PFSK-1 (cell line): ENCODE data around the gene SLC6A13.

Experiments used
- FOXP2 ChIP-seq: optimal IDR thresholded peaks from 2 replicates; pipeline ENCODE3; 2011; ENCODE audit warnings: borderline replicate concordance, control low read depth, inconsistent platforms; ENCODE audit not compliant: insufficient read depth; ENCODE audit errors: extremely low read length, extremely low read depth
- POLR2AphosphoS5 ChIP-seq: IDR thresholded peaks from 2 replicates; pipeline ENCODE4 v1.6.1; 2012; ENCODE audit warnings: low read depth, mild to moderate bottlenecking, control low read depth, low read length, moderate library complexity
- SIN3A ChIP-seq: IDR thresholded peaks from 2 replicates; pipeline ENCODE4 v1.6.1; 2012; ENCODE audit warnings: mild to moderate bottlenecking, low read length, moderate library complexity, borderline replicate concordance; ENCODE audit not compliant: insufficient read depth
- TAF1 ChIP-seq: IDR thresholded peaks from 2 replicates; pipeline ENCODE4 v1.6.1; 2012; ENCODE audit warnings: low read length, control low read depth, borderline replicate concordance; ENCODE audit not compliant: insufficient read depth
- TF ChIP-seq, protein P1 (sequence below), 2 experiments: IDR thresholded peaks; 2 replicates each; pipeline versions ENCODE4 v1.6.1 to v1.8.0; 2011 to 2012; ENCODE audit warnings: low read depth in 2 of 2, low read length in 2 of 2, control low read depth in 1 of 2, inconsistent platforms in 1 of 2, mild to moderate bottlenecking in 1 of 2, moderate library complexity in 1 of 2; ENCODE audit not compliant: insufficient read depth in 1 of 2

Gene SLC6A13

DNA sequence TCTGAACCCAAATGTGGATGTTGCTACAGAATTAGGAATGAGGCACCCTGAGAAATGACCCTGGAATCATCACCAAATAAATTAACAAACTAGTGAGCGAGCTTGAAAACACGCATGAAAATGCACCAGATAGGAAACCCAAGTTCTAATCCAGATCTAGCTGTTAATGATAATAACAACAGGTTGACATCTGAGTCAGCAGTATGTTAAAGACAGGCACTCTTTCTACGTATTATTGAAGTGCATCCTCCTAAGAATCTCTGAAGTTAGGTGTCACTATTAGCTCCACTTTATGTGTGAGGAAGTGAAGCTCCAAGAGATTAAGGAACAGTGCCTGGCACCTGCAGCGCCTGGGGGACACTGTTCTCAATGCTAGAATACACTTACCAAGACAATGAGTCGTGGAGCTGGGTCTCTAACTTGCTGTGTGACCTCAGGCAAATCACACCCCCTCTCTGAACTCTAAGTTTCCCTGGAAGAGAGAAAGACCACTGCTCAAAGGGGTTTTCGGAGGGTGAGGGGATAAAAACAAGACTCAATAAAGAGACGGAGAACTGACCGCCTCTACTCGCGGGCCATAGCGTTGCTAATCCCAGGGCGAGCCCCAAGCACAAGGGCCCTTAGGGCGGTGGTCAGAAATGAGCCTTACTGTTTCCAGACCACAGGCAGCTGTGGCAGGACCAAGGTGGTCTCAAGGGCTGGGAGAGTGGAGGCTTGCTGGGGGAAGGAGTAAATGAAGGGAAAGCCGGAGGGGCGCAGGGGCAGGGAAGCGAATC, 50.8 kb downstream of the SLC6A13 start:
- TF ChIP-seq POLR2AphosphoS5 (no peak), SIN3A (no peak), FOXP2 (no peak), TAF1 (no peak)
- TF ChIP-seq, protein P1, sequence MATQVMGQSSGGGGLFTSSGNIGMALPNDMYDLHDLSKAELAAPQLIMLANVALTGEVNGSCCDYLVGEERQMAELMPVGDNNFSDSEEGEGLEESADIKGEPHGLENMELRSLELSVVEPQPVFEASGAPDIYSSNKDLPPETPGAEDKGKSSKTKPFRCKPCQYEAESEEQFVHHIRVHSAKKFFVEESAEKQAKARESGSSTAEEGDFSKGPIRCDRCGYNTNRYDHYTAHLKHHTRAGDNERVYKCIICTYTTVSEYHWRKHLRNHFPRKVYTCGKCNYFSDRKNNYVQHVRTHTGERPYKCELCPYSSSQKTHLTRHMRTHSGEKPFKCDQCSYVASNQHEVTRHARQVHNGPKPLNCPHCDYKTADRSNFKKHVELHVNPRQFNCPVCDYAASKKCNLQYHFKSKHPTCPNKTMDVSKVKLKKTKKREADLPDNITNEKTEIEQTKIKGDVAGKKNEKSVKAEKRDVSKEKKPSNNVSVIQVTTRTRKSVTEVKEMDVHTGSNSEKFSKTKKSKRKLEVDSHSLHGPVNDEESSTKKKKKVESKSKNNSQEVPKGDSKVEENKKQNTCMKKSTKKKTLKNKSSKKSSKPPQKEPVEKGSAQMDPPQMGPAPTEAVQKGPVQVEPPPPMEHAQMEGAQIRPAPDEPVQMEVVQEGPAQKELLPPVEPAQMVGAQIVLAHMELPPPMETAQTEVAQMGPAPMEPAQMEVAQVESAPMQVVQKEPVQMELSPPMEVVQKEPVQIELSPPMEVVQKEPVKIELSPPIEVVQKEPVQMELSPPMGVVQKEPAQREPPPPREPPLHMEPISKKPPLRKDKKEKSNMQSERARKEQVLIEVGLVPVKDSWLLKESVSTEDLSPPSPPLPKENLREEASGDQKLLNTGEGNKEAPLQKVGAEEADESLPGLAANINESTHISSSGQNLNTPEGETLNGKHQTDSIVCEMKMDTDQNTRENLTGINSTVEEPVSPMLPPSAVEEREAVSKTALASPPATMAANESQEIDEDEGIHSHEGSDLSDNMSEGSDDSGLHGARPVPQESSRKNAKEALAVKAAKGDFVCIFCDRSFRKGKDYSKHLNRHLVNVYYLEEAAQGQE (IDR thresholded peaks at IDR 0.05; ENCODE audit: insufficient read depth in 1 of 2, low read depth in 2 of 2, low read length in 2 of 2), result no peak

DNA sequence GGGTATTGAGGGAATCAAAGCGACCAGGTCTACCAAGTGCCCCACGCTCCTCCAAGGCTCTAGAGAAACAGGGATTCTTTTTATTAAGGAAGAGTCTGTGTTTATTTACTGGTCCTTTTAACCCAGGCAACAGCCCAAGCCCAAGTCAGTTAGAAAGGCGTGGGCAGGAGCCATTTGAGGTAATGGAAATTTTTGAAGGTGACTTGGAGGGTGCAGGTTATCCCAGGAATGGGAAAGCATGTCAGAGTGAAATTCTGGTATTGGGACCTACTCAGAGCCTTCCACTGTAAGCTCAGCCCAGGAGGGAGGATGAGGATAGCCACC, 51.5 kb downstream of the SLC6A13 start:
- TF ChIP-seq SIN3A (no peak), POLR2AphosphoS5 (no peak), FOXP2 (no peak), TAF1 (no peak)
- TF ChIP-seq, protein P1 (IDR thresholded peaks at IDR 0.05; ENCODE audit: insufficient read depth in 1 of 2, low read depth in 2 of 2, low read length in 2 of 2), result no peak

DNA sequence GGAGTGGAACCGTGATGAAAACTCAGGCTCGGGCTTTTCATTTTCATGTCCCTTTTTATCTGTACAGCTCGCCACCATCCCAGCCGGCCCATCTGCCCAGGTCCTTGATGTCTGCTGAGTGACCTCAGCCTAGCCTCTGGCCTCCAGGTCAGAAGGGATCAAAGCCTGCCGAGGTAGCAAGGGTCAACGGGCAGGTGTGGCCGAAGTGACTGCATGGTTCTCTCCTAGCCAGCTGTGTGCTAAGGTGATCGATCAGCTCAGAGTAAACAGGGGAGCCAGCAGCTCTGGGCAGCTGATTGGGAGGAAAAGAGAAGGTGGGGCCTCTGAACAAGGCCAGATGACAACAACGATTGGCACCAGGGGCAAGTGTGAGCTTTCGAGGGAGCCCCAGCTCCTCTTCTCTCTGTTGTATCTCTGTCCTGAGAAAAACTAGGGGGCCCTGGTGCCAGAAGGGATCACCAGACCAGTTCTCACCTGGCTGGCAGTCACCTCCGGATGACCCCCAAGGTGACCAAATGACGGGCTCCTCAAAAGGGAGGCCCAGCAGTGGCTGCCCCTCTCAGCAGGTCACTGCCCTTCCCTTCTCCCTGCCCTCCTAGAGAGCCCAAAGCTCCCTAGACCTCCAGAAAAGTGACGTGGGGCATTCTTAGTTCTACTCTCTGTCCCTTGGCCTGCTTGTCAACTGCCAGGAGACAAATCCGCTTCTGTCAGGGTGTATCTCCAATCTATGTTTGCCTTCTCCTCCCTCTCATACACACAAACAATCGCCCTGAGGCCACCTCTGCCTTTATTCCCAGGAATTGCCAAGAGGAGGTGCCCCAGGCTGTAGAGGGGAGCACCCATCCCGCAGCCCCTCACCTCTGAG, 52.1 kb downstream of the SLC6A13 start:
- TF ChIP-seq SIN3A (no peak), FOXP2 (no peak), POLR2AphosphoS5 (no peak), TAF1 (no peak)
- TF ChIP-seq, protein P1 (IDR thresholded peaks at IDR 0.05; ENCODE audit: insufficient read depth in 1 of 2, low read depth in 2 of 2, low read length in 2 of 2), result no peak

DNA sequence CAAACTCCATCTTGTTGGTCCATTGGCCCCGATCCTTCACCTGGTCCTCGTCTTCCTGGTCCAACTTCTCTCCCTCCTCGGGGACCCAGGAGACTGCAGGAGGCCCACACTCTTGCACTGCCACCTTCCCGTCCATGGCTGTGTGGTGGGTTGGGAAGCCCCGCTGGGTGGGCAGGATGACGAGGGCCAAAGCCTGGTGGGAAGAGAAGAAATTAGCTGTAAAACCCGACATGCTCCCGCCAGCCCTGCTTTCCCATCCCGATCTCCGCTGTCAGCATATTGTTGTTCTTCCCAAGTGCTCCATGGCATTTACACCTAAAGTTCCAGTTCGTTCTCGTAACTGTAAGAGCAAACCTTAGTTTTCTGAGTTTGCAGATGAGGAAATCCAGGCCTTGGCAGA, 52.8 kb downstream of the SLC6A13 start:
- no peak for TF ChIP-seq TAF1
- no peak for TF ChIP-seq SIN3A
- TF ChIP-seq POLR2AphosphoS5, result no peak
- TF ChIP-seq, protein P1 (IDR thresholded peaks at IDR 0.05; ENCODE audit: insufficient read depth in 1 of 2, low read depth in 2 of 2, low read length in 2 of 2), result no peak
- TF ChIP-seq FOXP2, result no peak
